DMS 273 (cell line): ENCODE data around the gene CEACAM19.

Experiments used
- DNase-seq: peaks from one replicate; lab custom pipeline; 2025; ENCODE audit not compliant: unreplicated experiment; lab: John Stamatoyannopoulos, UW

Gene CEACAM19

GRCh38 chr19:44722131-44723121 lies 51.1 kb downstream of the CEACAM19 start:
- DNase-seq: no peak

- DNase-seq: no peak
Measured at GRCh38 chr19:44723299-44723951, 52.1 kb downstream of the CEACAM19 start.

- DNase-seq: peak; percentile 86
Measured at GRCh38 chr19:44723952-44724319, 52.7 kb downstream of the CEACAM19 start.

GRCh38 chr19:44725251-44725650 lies 54.0 kb downstream of the CEACAM19 start:
- DNase-seq: no peak

- no peak for DNase-seq
Measured at GRCh38 chr19:44725684-44726083, 54.4 kb downstream of the CEACAM19 start.

GRCh38 chr19:44726465-44726864 lies 55.2 kb downstream of the CEACAM19 start:
- no peak for DNase-seq

- DNase-seq: no peak
Measured at GRCh38 chr19:44728178-44728577, 56.9 kb downstream of the CEACAM19 start.

- DNase-seq: no peak
Measured at GRCh38 chr19:44729516-44730033, 58.3 kb downstream of the CEACAM19 start.

- DNase-seq: no peak
Measured at GRCh38 chr19:44731081-44731480, 59.8 kb downstream of the CEACAM19 start.

GRCh38 chr19:44731622-44732021 lies 60.3 kb downstream of the CEACAM19 start:
- no peak for DNase-seq

GRCh38 chr19:44732235-44733014 lies 61.1 kb downstream of the CEACAM19 start:
- no peak for DNase-seq
